ENCODE data around the gene CCDC152.
A peak's percentile ranks its signal among the peaks of the same experiment; 100 is the strongest.

The CCDC152 gene

GRCh38 chr5:42759456-42759855 is 2.8 kb downstream of the CCDC152 start:
- Mint-ChIP-seq H3K4me3 (no peak overlapping the region), H3K27me3 (peaks cover 1% of the 10 kb centered on the region), H3K27ac (no peak overlapping the region), H3K36me3 (ENCODE audit: low read depth) (no peaks in the 10 kb centered on the region), H3K9me3 (no peaks in the 10 kb centered on the region), H3K4me1 (ENCODE audit: low read depth) (peaks cover 26% of the 10 kb centered on the region)
- intact Hi-C loops (cut with micrococcal nuclease): no loop called here

GRCh38 chr5:42760426-42760825 is 3.8 kb downstream of the CCDC152 start:
- Mint-ChIP-seq H3K27me3 (peaks cover 1% of the 10 kb centered on the region), H3K4me1 (ENCODE audit: low read depth) (peaks cover 26% of the 10 kb centered on the region), H3K9me3 (no peaks in the 10 kb centered on the region), H3K36me3 (ENCODE audit: low read depth) (no peaks in the 10 kb centered on the region), H3K4me3 (no peak overlapping the region), H3K27ac (no peak overlapping the region)
- intact Hi-C loops (cut with micrococcal nuclease): loop anchor here (10.0 kb wide), 2 partner anchors 696 to 836 kb away; partner anchors contain the start of gene FBXO4

- Mint-ChIP-seq H3K27ac (peak overlapping the region; percentile 50), H3K36me3 (ENCODE audit: low read depth) (no peaks in the 10 kb centered on the region), H3K4me3 (no peak overlapping the region), H3K9me3 (no peaks in the 10 kb centered on the region), H3K4me1 (ENCODE audit: low read depth) (peaks cover 26% of the 10 kb centered on the region), H3K27me3 (no peaks in the 10 kb centered on the region)
- intact Hi-C loops (cut with micrococcal nuclease): loop anchor here (10.0 kb wide), 2 partner anchors 697 to 837 kb away; partner anchors contain the start of gene FBXO4
Observed at GRCh38 chr5:42761791-42762190, 5.2 kb downstream of the CCDC152 start.

DNA sequence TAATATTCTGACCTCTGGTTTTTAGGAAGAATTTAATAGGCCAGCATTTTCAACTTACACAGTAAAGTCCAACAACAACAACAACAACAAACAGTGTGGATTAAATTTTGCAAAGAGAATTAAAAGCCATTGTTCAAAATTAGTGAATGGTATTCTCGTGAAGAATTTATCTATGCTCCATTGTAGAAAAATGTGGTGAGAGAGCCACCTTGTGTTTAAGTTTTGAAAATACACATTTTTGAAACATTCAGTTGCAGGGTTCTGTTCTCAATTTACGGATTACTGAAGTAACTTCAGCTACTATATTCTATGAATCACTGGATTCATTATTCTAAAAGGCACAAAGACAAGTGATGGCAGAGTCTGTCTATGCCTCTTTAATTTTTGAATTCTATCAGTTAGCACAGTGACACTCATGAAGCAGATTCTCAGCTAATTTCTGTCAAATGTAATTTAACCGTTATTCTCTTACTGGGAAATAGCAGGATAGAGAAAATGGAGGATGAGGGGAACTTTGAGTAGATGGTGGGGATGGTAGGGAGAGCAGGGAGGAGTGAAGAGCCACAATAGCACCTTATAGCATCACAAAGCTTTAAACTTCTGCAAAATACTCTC is 11.0 kb downstream of the CCDC152 start:
- intact Hi-C loops (cut with micrococcal nuclease): loop anchor here (2.0 to 10.0 kb wide), 7 partner anchors 121 to 911 kb away; partner anchors contain the start of genes FBXO4 and GHR
- Mint-ChIP-seq H3K27me3 (peaks cover 1% of the 10 kb centered on the region), H3K4me3 (no peak overlapping the region)

GRCh38 chr5:42768106-42768504 is 11.5 kb downstream of the CCDC152 start:
- Mint-ChIP-seq H3K27me3 (peaks cover 1% of the 10 kb centered on the region), H3K4me3 (no peak overlapping the region), H3K27ac (no peak overlapping the region), H3K36me3 (ENCODE audit: low read depth) (no peaks in the 10 kb centered on the region), H3K4me1 (ENCODE audit: low read depth) (no peaks in the 10 kb centered on the region), H3K9me3 (no peaks in the 10 kb centered on the region)
- intact Hi-C loops (cut with micrococcal nuclease): loop anchor here (2.0 to 10.0 kb wide), 5 partner anchors 121 to 843 kb away; partner anchors contain the start of genes FBXO4 and GHR

More for the DNA sequence above, 11.0 kb downstream of the CCDC152 start:
- Mint-ChIP-seq H3K27ac (no peak overlapping the region), H3K4me1 (ENCODE audit: low read depth) (no peaks in the 10 kb centered on the region), H3K9me3 (no peaks in the 10 kb centered on the region), H3K36me3 (ENCODE audit: low read depth) (no peaks in the 10 kb centered on the region)

DNA sequence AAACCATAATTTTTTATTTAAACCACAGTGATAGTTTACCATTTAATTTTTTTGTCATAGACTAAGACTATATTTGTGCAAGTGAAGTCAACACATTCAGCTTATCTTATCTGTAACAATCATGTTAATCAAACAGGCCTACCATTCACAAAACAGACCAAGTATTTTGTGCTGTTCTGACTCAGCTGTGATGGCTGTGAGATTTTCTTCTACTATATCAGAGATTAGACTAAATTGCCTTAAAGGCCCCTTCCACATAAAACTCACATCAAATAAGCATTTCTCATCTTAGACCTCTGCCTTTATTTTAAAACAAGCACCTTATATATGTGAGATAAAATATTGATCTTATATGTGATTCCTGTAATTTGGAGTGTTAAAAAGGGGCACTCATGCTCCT is 13.4 kb downstream of the CCDC152 start:
- Mint-ChIP-seq H3K9me3 (no peaks in the 10 kb centered on the region), H3K27ac (no peak overlapping the region), H3K36me3 (ENCODE audit: low read depth) (no peaks in the 10 kb centered on the region), H3K4me1 (ENCODE audit: low read depth) (no peaks in the 10 kb centered on the region), H3K27me3 (peaks cover 1% of the 10 kb centered on the region), H3K4me3 (no peak overlapping the region)
- intact Hi-C loops (cut with micrococcal nuclease): no loop called here

GRCh38 chr5:42772265-42772993 is 15.8 kb downstream of the CCDC152 start:
- H3K4me3 Mint-ChIP-seq: no peak overlapping the region
- no peaks in the 10 kb centered on the region for H3K4me1 Mint-ChIP-seq (ENCODE audit: low read depth)
- no peaks in the 10 kb centered on the region for H3K36me3 Mint-ChIP-seq (ENCODE audit: low read depth)
- H3K27me3 Mint-ChIP-seq: peaks cover 1% of the 10 kb centered on the region
- intact Hi-C loops (cut with micrococcal nuclease): no loop called here
- H3K27ac Mint-ChIP-seq: no peak overlapping the region
- no peaks in the 10 kb centered on the region for H3K9me3 Mint-ChIP-seq

DNA sequence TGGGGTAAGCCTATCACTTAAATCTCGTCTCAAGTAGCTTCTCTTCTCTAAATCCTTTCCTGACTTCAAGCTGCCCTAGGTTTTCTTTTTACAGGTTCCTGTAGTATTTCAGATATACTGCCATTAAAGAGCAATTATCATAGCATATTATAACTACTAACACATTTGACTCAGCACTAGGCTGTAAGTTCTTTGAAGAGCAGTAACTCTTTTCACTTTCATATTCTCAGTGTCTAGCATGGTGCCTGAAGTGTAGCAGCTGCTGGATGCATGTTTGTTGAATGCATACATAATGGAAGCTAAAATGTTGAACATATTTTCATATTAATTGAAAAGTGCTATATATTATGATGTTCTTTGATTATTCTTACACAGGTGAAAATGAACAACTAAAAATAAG is 22.5 kb downstream of the CCDC152 start:
- H3K27ac Mint-ChIP-seq: no peak overlapping the region
- intact Hi-C loops (cut with micrococcal nuclease): no loop called here
- no peak overlapping the region for H3K4me3 Mint-ChIP-seq
- no peaks in the 10 kb centered on the region for H3K27me3 Mint-ChIP-seq
- no peaks in the 10 kb centered on the region for H3K9me3 Mint-ChIP-seq
- H3K36me3 Mint-ChIP-seq (ENCODE audit: low read depth): no peaks in the 10 kb centered on the region
- H3K4me1 Mint-ChIP-seq (ENCODE audit: low read depth): peaks cover 5% of the 10 kb centered on the region

- Mint-ChIP-seq H3K27me3 (no peaks in the 10 kb centered on the region), H3K27ac (no peak overlapping the region), H3K4me3 (no peak overlapping the region), H3K4me1 (ENCODE audit: low read depth) (peaks cover 5% of the 10 kb centered on the region), H3K9me3 (peaks cover 19% of the 10 kb centered on the region), H3K36me3 (ENCODE audit: low read depth) (peaks cover 3% of the 10 kb centered on the region)
- intact Hi-C loops (cut with micrococcal nuclease): no loop called here
Observed at GRCh38 chr5:42781584-42781983, 25.0 kb downstream of the CCDC152 start.

- intact Hi-C loops (cut with micrococcal nuclease): no loop called here
- Mint-ChIP-seq H3K4me3 (no peak overlapping the region), H3K27me3 (no peaks in the 10 kb centered on the region), H3K36me3 (ENCODE audit: low read depth) (peaks cover 6% of the 10 kb centered on the region), H3K4me1 (ENCODE audit: low read depth) (no peaks in the 10 kb centered on the region), H3K9me3 (peaks cover 43% of the 10 kb centered on the region), H3K27ac (no peak overlapping the region)
Observed at GRCh38 chr5:42784132-42784531, 27.5 kb downstream of the CCDC152 start.

- Mint-ChIP-seq H3K27me3 (no peaks in the 10 kb centered on the region), H3K9me3 (peaks cover 56% of the 10 kb centered on the region), H3K4me3 (no peak overlapping the region), H3K4me1 (ENCODE audit: low read depth) (no peaks in the 10 kb centered on the region), H3K27ac (no peak overlapping the region), H3K36me3 (ENCODE audit: low read depth) (peaks cover 6% of the 10 kb centered on the region)
- intact Hi-C loops (cut with micrococcal nuclease): no loop called here
Observed at GRCh38 chr5:42785756-42786155, 29.1 kb downstream of the CCDC152 start.

DNA sequence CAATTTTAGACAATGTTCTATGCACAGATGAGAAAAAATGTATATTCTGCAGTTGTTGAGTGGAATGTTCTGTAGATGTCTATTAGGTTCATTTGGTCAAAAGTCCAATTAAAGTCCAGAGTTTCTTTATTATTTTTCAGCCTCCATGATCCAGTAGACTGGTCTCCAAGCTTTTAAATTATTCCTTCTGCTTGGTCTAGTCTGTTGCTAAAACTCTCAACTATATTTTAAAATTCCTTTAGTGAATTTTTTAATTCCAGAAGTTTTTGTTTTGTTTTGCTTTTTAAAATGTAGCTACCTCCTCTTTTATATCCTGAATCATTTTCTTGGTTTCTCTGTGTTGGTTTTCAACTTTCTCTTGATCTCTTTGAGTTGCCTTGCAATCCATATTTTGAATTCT is 30.5 kb downstream of the CCDC152 start:
- H3K27ac Mint-ChIP-seq: no peak overlapping the region

GRCh38 chr5:42787845-42788244 is 31.2 kb downstream of the CCDC152 start:
- no peak overlapping the region for H3K4me3 Mint-ChIP-seq

More for the DNA sequence above, 30.5 kb downstream of the CCDC152 start:
- Mint-ChIP-seq H3K9me3 (peaks cover 66% of the 10 kb centered on the region), H3K36me3 (ENCODE audit: low read depth) (peaks cover 6% of the 10 kb centered on the region), H3K27me3 (no peaks in the 10 kb centered on the region), H3K4me3 (no peak overlapping the region), H3K4me1 (ENCODE audit: low read depth) (no peaks in the 10 kb centered on the region)
- intact Hi-C loops (cut with micrococcal nuclease): no loop called here

GRCh38 chr5:42791151-42791550 is 34.5 kb downstream of the CCDC152 start:
- Mint-ChIP-seq H3K27me3 (no peaks in the 10 kb centered on the region), H3K36me3 (ENCODE audit: low read depth) (peaks cover 6% of the 10 kb centered on the region), H3K4me3 (no peak overlapping the region), H3K4me1 (ENCODE audit: low read depth) (no peaks in the 10 kb centered on the region), H3K9me3 (peaks cover 51% of the 10 kb centered on the region), H3K27ac (no peak overlapping the region)
- intact Hi-C loops (cut with micrococcal nuclease): no loop called here

More at GRCh38 chr5:42787845-42788244, 31.2 kb downstream of the CCDC152 start:
- peaks cover 6% of the 10 kb centered on the region for H3K36me3 Mint-ChIP-seq (ENCODE audit: low read depth)
- intact Hi-C loops (cut with micrococcal nuclease): no loop called here
- H3K9me3 Mint-ChIP-seq: peaks cover 66% of the 10 kb centered on the region
- H3K27me3 Mint-ChIP-seq: no peaks in the 10 kb centered on the region
- no peak overlapping the region for H3K27ac Mint-ChIP-seq
- no peaks in the 10 kb centered on the region for H3K4me1 Mint-ChIP-seq (ENCODE audit: low read depth)

All from dendritic cell treated with granulocyte-macrophage colony-stimulating factor and Interleukin-4, amounts not matched to agents 40 ng/mL and 50 ng/mL, for 4 days (primary cell).